ENCODE data around the gene DNAJC17.

The DNAJC17 gene, protein sequence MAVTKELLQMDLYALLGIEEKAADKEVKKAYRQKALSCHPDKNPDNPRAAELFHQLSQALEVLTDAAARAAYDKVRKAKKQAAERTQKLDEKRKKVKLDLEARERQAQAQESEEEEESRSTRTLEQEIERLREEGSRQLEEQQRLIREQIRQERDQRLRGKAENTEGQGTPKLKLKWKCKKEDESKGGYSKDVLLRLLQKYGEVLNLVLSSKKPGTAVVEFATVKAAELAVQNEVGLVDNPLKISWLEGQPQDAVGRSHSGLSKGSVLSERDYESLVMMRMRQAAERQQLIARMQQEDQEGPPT
- total RNA-seq = 32.1 to 39.4 reads per million in 2 donors

DNA sequence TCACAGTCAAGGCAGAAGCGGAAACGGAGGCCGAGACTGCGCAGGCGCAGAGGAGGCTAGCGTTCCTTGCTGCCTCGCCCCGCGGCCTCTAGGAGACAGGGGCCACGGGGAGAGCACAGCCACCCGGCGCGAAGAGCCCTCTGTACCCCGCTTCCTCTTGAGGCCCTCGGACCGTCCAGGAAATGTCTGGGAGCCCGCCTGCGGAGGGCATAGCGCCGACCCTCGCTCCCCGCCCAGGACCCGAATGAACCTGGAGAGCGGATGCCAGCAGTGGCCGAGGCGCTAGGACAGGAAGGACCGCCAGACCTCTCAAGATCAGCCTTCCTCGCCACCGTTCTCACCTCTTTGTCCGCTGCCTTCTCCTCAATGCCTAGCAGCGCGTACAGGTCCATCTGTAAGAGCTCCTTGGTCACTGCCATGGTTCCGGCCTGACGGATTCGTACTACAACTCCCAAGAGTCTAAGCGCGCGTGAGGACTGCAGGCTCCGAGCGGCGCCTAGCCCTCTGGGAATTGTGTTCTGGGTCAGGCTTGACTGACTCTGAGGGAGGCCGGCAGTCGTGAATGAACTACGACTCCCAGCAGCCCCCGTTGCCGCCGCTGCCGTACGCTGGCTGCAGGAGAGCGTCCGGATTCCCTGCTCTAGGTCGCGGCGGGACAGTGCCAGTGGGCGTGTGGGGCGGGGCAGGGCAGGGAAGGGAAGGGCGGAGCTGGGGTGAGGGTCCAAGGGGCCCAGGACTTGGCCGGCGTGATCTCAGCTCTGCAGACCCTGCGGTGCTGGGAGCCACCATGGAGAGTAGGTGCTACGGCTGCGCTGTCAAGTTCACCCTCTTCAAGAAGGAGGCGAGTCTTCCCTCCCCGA, at the start of gene DNAJC17, which contains the start of gene ZFYVE19:
Gene DNAJC17 (minus strand): TSS at position 446 of the 860 bp plus-strand sequence. CDS start 27 bp downstream, at position 419.
Gene ZFYVE19 (plus strand): TSS at position 62 of the 860 bp plus-strand sequence. CDS start 501 bp downstream, at position 563.
- DNase-seq = peak; percentile 80

DNA sequence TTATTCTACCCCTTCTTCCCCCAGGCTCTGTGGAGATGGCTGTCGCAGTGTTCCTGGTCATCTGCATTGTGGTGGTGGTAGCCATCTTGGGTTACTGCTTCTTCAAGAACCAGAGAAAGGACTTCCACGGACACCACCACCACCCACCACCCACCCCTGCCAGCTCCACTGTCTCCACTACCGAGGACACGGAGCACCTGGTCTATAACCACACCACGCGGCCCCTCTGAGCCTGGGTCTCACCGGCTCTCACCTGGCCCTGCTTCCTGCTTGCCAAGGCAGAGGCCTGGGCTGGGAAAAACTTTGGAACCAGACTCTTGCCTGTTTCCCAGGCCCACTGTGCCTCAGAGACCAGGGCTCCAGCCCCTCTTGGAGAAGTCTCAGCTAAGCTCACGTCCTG, 49.5 kb upstream of the DNAJC17 start:
- DNase-seq = no peak

DNA sequence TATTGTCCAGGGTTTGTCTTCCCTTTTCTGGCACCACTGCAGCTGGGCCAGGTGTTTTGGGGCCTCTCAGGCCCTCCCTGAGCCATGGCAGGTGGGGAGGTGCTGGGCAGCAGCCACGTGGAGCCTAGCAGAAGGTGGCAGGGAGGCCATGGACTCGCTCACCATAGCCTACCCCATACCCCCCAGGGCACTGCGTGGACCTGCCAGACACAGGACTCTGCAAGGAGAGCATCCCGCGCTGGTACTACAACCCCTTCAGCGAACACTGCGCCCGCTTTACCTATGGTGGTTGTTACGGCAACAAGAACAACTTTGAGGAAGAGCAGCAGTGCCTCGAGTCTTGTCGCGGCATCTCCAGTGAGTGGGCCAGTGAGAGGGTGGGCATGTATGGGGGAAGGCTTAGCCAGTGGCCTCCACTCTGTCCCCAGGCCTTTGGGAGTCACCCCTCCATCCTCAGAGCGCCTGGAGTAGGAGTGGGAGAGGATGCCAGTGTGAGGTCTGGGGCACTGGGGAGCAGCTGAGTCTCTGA, 48.5 kb upstream of the DNAJC17 start:
- DNase-seq = no peak

DNA sequence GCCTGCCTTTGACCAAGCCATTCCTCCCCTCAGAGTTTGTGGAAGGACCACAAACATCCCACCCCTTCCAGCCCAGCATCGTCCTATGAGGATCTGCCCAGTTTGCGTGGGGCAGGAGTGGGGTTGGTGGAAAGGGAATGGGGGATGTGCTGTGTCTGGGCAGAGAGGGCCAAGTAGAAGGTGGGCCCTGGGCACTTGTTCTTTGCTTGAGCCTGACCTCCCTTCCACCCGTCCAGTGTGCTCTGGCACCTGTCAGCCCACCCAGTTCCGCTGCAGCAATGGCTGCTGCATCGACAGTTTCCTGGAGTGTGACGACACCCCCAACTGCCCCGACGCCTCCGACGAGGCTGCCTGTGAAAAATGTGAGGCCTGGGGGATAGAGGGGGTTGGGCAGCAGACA, 46.9 kb upstream of the DNAJC17 start:
- DNase-seq = no peak

DNA sequence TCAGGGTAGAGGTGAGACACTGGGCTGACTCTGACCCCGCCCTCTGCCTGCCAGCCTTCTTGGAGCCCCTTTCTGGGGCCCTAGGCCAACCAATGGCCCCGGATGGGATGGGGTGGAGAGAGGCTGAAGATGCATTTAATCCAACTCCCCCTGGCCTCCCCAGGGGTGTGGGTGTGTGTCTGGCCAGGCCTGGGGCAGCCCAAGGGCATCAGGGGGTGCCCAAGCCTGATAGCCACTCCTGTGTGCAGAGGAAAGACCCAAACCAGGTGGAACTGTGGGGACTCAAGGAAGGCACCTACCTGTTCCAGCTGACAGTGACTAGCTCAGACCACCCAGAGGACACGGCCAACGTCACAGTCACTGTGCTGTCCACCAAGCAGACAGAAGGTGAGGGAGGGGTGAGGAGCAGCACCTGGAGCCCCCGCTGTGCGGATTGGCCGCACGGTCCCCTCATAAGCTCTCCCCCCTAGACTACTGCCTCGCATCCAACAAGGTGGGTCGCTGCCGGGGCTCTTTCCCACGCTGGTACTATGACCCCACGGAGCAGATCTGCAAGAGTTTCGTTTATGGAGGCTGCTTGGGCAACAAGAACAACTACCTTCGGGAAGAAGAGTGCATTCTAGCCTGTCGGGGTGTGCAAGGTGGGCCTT, 46.1 kb upstream of the DNAJC17 start:
- no peak for DNase-seq

DNA sequence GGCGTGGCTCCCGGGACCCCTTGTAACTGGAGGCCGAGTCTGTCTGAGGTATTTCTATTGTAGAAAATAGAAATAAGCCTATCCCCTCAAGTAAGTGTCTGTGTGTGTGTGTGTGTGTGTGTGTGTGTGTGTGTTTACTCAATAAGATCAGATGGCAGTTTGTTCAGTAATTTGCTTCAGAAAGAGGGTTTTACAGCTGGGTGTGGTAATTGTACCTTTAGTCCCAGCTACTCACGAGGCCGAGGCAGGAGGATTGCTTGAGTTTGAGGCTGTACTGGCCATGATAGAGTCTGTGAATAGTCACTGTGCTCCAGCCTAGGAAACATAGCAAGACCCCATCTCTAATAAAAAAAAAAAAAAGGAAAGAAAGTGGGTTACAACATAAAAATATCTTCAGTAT, 45.3 kb upstream of the DNAJC17 start:
- no peak for DNase-seq

DNA sequence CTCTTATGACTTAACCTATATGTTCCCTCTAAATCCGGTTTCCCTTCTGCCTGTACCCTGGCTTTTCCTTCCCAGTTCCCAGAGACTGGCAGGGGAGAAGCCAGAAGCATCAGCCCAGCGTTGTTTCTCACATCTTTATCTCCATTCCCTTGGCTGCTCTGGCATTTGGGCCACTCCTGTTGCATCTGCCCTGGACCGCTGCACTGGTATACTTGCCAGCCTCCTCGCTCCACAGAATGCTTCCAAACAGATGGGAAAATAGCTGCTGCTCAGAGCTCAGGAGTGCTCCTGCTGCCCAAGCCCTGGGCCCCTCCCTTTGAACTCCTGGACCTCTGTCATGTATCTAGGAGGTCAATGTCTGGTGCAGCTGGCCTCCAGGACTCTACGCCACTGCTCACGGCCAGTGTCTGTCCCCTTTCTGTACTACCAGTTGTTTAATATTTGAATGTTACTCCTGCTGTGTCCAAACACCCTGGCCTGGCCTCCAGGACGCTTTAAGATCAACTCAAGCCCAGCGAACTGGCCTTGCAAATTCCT, 43.4 kb upstream of the DNAJC17 start:
- no peak for DNase-seq

DNA sequence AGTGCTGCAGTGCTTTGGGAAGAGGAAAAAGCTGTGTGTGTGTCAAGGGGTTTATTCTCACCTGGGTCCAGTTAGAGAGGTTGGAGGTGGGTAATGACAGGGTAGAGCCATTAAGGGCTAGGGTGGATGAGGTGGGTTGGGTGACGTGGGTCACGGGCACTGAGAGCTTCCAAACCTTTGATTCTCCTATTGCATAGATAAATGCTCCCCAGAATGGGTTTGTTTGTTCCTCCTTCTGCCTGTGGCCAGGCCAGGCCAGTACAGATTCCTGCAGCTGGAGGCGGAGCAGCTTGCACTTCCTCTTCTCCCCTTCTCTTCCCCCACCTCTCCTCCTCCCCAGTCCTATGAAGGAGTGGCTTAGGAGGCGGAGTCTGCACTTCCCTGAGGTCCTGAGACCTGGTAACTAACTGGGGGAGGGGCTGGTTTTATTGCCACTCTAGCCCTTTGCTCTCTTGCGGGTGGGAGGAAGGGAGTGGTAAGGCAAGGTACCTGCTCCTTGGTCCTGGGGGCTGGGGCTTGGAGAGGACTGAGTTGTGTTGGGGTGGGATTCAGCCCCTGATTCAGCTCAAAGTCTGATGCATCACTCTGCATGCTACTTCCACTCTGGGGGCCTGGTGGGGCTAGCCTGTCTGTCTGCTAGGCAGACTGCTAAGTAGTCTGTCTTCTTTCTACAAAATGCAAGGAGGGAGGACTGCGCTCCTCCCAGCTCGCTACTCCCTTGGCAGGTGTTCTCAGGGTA, 40.1 kb upstream of the DNAJC17 start:
- DNase-seq = no peak

DNA sequence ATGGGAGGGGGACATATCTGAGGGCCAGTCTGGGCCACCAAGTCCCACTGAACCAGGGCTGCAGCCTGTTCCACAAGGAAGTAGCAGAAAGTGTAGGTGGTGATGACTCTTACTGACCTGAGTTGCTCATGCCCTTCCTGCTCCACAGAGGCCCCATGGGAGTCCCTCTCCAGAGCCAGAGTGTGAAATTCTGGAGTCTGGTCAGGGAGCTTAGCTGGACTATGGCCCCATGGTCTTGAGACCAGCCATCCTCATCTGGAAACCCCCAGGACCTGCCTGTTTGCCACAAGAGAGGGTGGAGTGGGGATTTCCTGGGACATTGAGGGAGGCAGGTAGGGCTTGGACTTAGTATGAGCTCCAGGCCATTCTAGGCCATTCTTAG, 39.6 kb upstream of the DNAJC17 start:
- no peak for DNase-seq

DNA sequence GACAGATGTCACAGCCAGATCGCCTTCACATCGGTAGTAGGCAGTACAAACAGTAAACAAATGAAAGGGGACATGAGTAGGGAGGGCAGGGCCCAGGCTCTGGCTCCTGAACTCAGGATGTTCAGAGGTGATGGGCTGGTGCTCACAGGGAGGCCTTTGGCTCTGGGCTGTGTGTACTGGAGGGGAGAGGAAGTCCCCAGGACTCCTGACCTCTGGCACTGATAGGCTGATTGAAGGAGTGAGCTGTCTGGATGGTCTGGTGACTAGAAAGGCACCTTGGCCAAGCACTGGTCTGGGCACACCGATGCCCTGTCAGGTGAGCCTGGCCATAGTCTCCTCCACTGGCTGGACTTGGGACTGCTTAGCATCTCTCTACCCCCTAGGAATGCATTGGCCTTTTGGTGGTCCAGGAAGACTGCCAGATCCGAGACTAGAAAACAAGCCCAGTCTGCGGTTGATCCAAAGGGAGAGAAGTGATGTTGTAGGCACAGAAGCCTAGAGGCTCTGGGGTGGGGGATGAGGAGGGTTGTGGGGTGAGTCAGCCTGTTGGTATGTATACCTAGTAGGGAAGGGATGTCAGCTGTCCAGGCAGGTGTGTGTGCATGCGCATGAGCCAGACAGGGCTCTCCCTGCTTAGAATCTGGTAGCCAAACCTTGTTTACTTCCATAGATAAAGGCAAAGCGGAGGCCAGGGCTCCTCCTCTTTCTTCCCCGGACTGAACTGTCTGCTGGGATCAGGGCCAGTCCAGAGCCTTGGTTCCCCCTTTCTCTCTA, 38.4 kb upstream of the DNAJC17 start:
- DNase-seq = no peak

DNA sequence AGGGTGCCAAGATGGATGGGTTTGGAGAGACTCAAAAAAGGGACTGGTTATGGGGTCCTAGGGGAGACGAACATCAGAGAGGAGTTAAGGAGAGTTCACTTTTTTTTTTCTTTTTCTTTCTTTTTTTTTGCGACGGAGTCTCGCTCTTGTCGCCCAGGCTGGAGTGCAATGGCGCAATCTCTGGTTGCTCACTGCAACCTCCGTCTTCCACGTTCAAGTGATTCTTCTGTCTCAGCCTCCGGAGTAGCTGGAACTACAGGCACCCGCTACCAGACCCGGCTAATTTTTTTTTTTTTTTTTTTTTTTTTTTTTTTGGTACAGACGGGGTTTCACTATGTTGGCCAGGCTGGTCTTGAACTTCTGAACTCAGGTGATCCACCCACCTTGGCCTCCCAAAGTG, 37.8 kb upstream of the DNAJC17 start:
- no peak for DNase-seq

DNA sequence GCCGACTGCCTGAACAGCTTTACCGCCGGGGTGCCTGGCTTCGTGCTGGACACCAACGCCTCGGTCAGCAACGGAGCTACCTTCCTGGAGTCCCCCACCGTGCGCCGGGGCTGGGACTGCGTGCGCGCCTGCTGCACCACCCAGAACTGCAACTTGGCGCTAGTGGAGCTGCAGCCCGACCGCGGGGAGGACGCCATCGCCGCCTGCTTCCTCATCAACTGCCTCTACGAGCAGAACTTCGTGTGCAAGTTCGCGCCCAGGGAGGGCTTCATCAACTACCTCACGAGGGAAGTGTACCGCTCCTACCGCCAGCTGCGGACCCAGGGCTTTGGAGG, 37.4 kb upstream of the DNAJC17 start:
- no peak for DNase-seq

DNA sequence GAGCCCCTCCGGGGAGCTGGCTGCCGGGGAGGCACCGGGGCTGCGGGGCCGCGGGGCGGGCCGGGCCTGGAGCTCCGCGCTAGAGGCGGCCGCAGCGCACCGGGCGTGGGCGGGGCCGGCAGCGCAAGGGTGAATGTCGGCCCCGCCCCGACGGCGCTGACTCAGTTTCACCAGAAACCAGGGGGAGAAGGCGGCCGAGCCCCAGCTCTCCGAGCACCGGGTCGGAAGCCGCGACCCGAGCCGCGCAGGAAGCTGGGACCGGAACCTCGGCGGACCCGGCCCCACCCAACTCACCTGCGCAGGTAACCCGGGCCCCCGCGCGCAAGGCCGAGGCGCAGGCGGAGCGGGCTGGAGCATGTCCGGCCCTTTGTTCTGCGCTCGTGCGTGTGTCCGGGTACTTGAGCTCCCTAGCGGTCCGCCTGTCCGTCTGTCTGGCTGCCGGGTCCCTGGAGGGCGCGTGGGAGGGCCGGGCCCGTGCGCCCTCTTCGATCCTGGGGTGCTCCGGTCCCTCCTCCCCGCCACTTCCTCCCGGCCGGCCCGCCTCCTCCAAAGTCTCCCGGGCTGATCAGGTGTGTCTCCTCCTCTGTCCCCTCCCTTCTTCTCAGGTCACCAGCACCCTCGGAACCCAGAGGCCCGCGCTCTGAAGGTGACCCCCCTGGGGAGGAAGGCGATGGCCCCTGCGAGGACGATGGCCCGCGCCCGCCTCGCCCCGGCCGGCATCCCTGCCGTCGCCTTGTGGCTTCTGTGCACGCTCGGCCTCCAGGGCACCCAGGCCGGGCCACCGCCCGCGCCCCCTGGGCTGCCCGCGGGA, 36.8 kb upstream of the DNAJC17 start, which contains the start of gene SPINT1:
Gene SPINT1 (plus strand): TSS at position 164 of the 811 bp plus-strand sequence. CDS start 507 bp downstream, at position 671.
- no peak for DNase-seq

DNA sequence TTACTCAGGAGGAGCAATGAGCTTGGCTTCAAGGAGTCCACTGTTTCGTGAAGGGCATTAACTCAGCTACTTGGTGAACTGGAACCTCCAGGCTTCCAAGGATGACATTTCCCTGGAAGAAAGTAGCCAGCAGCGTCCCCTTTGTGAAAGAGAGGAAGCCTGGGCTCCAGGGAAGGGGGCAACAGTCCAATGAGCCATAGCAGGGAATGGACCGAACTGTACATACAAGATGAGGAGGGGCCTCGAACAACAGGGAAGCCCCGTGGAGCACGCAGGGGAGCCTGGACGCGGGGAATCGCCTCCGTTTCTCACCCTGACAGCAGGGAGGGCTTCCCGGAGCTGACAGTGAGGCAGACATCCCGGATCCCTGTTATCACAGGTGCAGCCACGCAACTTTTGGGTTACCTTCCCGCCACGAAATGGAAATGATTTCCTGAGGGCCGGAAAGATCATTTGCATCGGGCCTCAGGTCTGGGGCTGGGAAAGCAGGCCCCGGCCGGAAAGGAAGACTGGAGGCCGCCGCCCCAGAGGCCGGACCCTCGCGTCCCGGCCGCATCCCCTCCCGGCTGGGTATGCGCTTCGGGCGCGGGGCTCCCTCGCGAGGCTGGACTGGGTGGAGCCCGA, 36.1 kb upstream of the DNAJC17 start:
- no peak for DNase-seq

DNA sequence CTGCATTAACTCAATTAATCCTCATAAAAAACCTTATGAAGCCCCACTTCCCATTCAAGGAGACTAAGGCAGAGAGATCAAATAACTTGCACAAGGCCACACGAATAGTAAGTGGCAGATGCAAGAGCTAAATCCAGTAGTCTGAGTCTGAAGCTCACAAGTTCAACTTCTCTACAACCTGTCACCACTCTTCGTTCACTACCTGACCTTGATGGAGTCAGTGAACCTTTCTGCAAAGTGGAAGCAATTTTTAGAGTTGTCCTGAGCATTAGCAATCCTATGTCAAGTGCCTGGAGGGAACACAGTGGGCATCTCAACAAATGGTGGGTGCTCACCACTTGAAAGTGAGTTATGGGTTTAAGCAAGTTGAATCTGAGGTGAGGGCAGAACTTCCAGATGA, 34.5 kb upstream of the DNAJC17 start:
- DNase-seq = no peak

DNA sequence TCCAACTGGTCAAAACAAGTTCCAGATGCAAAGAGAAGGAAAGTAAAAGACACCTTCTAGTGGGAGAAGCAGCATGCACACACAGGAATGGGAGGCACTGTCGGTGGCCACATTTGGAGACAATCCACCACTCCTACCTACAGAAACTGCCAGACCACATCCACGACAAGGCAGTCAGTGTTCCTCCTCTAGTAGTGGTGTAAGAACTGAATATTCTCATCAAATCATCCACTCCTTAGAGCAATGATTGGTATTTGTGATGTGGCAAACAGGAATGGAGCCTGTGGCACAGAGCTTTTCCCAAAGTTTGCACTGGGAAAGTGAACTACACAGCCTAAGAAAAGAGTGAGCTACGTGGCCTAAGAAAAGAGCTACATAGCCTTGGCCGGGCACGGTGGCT, 31.5 kb upstream of the DNAJC17 start:
- DNase-seq = no peak

DNA sequence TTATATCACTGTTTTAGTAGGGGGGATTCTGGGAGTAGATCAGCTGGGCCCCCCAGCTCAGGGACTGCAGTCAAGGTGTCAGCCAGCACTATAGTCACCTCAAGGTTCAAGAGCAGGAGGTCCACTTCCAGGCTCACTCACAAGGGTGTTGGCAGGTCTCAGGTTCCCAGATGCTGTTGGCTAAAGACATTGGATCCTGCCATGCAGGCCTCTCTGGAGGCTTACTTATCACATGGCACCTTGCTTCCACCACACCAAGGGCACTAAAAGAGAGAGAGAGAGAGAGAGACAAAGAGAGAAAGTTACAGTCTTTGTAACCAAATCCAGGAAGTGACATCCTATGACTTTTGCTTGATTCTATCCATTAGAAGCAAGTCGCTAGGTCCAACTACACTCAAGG, 28.7 kb upstream of the DNAJC17 start:
- DNase-seq = no peak

DNA sequence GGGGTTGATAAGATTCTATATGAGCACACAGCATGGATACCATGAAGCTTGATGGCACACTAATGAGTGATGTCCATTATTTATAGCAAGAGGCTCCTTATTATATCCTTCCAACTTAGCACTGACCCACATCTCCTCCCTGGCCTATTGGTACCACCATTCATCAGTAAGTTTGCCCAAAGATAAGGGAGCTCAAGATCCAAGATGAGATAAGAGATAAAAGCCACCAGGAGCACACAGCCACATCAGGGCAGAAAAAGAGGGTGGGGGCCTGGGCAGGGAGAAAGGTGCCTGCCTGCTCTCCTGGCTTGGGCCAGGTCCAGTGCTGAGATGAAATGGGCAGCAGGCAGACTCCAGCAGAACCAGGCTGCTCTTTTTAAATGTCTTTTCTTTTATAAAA, 25.6 kb upstream of the DNAJC17 start:
- no peak for DNase-seq

DNA sequence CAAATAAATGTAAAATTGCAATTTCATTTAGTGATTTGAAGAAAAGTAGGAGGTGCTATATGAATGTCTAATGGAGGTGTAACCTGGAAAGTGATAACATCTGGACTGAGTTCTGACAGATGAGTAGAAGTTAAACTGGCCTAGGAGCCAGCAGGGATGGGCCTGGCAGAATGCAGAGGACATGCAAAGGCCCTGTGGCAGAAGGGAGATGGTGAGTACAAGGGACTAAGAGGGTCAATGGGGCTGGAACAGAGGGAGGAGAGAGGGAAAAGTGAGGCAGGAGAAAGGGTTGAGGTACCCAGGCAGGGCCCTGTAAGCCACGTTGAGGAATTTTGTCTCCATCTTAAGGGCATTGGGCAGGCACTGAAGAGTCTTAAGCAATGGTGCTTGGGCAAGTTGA, 24.6 kb upstream of the DNAJC17 start:
- no peak for DNase-seq

DNA sequence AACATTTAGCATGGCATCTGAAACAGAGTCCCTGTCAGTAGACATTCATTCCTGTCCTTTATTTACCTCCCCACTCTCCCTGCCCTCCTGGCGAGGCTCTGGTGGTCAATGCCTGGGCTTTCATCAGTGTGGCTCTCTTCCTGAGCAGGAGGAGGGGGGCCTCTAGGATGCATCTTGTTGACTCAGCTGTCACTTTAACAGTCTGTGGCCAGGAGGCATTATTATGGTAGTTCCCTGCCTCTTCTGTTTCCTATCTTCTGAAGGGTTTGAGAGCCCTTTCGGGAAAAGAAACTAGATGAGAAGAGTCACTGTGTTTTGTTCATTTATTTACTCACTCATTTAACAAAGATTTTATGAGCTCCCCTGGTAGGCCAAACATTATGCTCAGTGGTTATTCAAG, 23.6 kb upstream of the DNAJC17 start:
- DNase-seq = no peak
